Smooth muscle cell (in vitro differentiated cells): Measurements from ENCODE around the gene ARHGAP42. TPM values are rescaled to one million over a fixed set of nuclear protein-coding genes. Genes with fewer than 3 reads are reported as not detected.
"Not testable (repeated sequence)": the region's sequence is repeated elsewhere in the genome, so short reads cannot be mapped to it uniquely, and the experiment has no call there.

Source experiments
- DNase-seq: peaks from one replicate; lab custom pipeline; 2025; ENCODE audit not compliant: unreplicated experiment; lab: John Stamatoyannopoulos, UW
- H2AFZ ChIP-seq: fragments of 200-600 bp; sonication (generic); 2 replicates; pipeline ENCODE4 v1.6.0; 2016; ENCODE audit warnings: antibody characterized with exemption, low read depth, mild to moderate bottlenecking
- H3F3A ChIP-seq: fragments of 200-600 bp; sonication (generic); 2 replicates; pipeline ENCODE4 v1.6.0; 2017; ENCODE audit warnings: antibody characterized with exemption, low read depth
- H3K27ac ChIP-seq: fragments of 200-600 bp; sonication (generic); 2 replicates; pipeline ENCODE4 v1.5.1; 2016; ENCODE audit warnings: low read depth, mild to moderate bottlenecking
- H3K27me3 ChIP-seq: fragments of 200-600 bp; sonication (generic); 2 replicates; pipeline ENCODE4 v1.6.1; 2016; ENCODE audit warnings: low read depth, mild to moderate bottlenecking
- H3K36me3 ChIP-seq: fragments of 200-600 bp; sonication (generic); 2 replicates; pipeline ENCODE4 v1.5.1; 2016; ENCODE audit warnings: low read depth
- H3K4me1 ChIP-seq: fragments of 200-600 bp; sonication (generic); 2 replicates; pipeline ENCODE4 v1.5.1; 2016; ENCODE audit warnings: low read depth
- H3K4me2 ChIP-seq: fragments of 200-600 bp; sonication (generic); 2 replicates; pipeline ENCODE4 v1.6.0; 2016; ENCODE audit warnings: mild to moderate bottlenecking
- H3K4me3 ChIP-seq: fragments of 200-600 bp; sonication (generic); 2 replicates; pipeline ENCODE4 v1.5.1; 2016; ENCODE audit warnings: mild to moderate bottlenecking
- H3K79me2 ChIP-seq: fragments of 200-600 bp; sonication (generic); 2 replicates; pipeline ENCODE4 v1.6.0; 2016; ENCODE audit warnings: low read depth, mild to moderate bottlenecking
- H3K9ac ChIP-seq: fragments of 200-600 bp; sonication (generic); 2 replicates; pipeline ENCODE4 v1.6.0; 2016; ENCODE audit warnings: low read depth
- H3K9me3 ChIP-seq: fragments of 200-600 bp; sonication (generic); replicated peaks from 2 replicates; pipeline ENCODE4 v1.5.1; 2016; ENCODE audit warnings: low read depth
- H4K20me1 ChIP-seq: fragments of 200-600 bp; sonication (generic); 2 replicates; pipeline ENCODE4 v1.6.0; 2016; ENCODE audit warnings: low read depth
- CTCF ChIP-seq: fragments of 200-600 bp; sonication (generic); IDR thresholded peaks from 2 replicates; pipeline ENCODE4 v1.5.1; 2017; ENCODE audit warnings: borderline replicate concordance, mild to moderate bottlenecking, antibody characterized with exemption; ENCODE audit not compliant: insufficient read depth, poor library complexity, severe bottlenecking
- WGBS: methylation state at CpG from one replicate; pipeline ENCODE4 v1.1.7; 2016; ENCODE audit warnings: low lambda C conversion rate; 5-methylcytosine and 5-hydroxymethylcytosine counted together
- polyA plus RNA-seq: library from polyadenylated mRNA; unstranded; fragments of >200 nt; fragmentation: Nextera tagmentation; extraction: Ambion mirVana; gene quantifications from 2 replicates; pipeline ENCODE4 v1.2.1, GENCODE V29; 2016
- total RNA-seq: library from RNA; depleted of rRNA; stranded (reverse); fragments of >200 nt; gene quantifications from 2 replicates; pipeline ENCODE4 v1.2.3, GENCODE V29; 2014

Gene ARHGAP42
- total and polyA plus RNA-seq, 2 experiments from 2014 or later: 12.2 to 53.4 TPM

- no peaks in the 10 kb centered on the region for H3K9me3 ChIP-seq
- no peaks in the 10 kb centered on the region for H4K20me1 ChIP-seq
- no peaks in the 10 kb centered on the region for H3F3A ChIP-seq
- no peak overlapping the region for H3K9ac ChIP-seq
- no peak overlapping the region for H3K4me3 ChIP-seq
- H3K27me3 ChIP-seq: no peaks in the 10 kb centered on the region
- TF ChIP-seq CTCF: no peak
- no peaks in the 10 kb centered on the region for H3K79me2 ChIP-seq
- H2AFZ ChIP-seq: no peak overlapping the region
- H3K27ac ChIP-seq: no peak overlapping the region
- H3K4me1 ChIP-seq: no peaks in the 10 kb centered on the region
- no peak overlapping the region for H3K4me2 ChIP-seq
- no peak for DNase-seq
- WGBS: 87% methylated on average over 4 of the region's 4 CpGs
- H3K36me3 ChIP-seq: no peaks in the 10 kb centered on the region
These were observed 39.2 kb upstream of the ARHGAP42 start for GRCh38 chr11:100647861-100648260.

DNA sequence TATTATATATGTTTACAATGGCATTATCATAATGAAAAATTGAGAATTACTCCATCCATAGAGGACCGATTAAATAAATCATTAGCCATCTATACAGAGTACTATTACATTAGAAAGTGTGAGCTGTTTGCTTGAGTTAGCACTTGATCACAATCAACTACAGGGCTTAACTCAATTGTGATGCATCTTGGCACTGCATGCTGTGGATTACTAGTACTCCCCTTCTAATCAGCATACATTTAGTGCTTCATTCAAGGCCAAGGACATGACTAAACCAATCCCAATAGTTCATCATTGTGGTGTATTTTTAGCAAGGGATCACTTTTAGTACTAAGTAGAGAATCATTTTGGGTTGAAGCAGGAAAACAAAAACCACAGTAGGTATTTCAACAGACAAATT lies 23.5 kb upstream of the ARHGAP42 start:
- WGBS: 63% methylated on average over 1 of the region's 1 CpG
- Histone ChIP-seq H3K4me2 (no peak overlapping the region), H3K4me1 (no peaks in the 10 kb centered on the region), H3K27me3 (no peaks in the 10 kb centered on the region), H3K79me2 (no peaks in the 10 kb centered on the region), H3F3A (no peaks in the 10 kb centered on the region), H3K27ac (no peak overlapping the region), H2AFZ (no peak overlapping the region), H3K9ac (no peak overlapping the region), H4K20me1 (no peaks in the 10 kb centered on the region), H3K36me3 (no peaks in the 10 kb centered on the region), H3K4me3 (no peak overlapping the region), H3K9me3 (no peaks in the 10 kb centered on the region)
- DNase-seq: no peak
- TF ChIP-seq CTCF: no peak

DNA sequence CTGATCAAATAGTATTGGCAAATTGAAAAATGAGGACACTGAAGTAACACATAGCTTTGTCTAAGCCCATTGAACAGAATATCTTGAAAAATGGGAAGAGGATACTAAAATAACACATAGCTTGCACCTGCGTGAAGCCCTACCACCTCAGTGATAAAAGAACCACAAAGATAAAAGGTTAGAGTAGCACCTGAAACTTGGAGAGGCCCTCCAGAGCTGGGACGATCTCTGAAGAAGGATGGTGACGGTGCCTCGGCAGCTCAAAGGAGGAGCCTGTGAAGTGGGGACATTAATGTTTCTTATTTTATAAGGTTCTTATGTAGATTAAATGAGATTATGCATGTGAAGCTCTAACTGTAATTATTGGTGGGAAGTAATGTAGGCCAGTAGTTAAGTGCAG lies 23.1 kb upstream of the ARHGAP42 start:
- H3K9me3 ChIP-seq: no peaks in the 10 kb centered on the region
- H4K20me1 ChIP-seq: no peaks in the 10 kb centered on the region
- H3F3A ChIP-seq: no peaks in the 10 kb centered on the region
- H3K36me3 ChIP-seq: no peaks in the 10 kb centered on the region
- H3K79me2 ChIP-seq: no peaks in the 10 kb centered on the region
- no peaks in the 10 kb centered on the region for H3K4me1 ChIP-seq
- 80% methylated on average over 4 of the region's 4 CpGs for WGBS
- H2AFZ ChIP-seq: no peak overlapping the region
- DNase-seq: no peak
- no peaks in the 10 kb centered on the region for H3K27me3 ChIP-seq
- no peak overlapping the region for H3K4me2 ChIP-seq
- TF ChIP-seq CTCF: no peak
- H3K9ac ChIP-seq: no peak overlapping the region
- H3K27ac ChIP-seq: no peak overlapping the region
- no peak overlapping the region for H3K4me3 ChIP-seq

DNA sequence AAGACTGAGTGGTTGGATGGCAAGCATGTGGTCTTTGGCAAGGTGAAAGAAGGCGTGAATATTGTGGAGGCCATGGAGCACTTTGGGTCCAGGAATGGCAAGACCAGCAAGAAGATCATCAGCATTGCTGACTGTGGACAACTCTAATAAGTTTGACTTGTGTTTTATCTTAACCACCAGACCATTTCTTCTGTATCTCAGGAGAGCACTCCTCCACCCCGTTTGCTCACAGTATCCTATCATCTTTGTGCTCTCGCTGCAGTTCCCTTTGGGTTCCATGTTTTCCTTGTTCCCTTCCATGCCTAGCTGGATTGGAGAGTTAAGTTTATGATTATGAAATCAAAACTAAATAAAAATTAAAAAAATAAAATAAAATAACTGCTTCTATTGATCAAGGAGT lies 20.3 kb upstream of the ARHGAP42 start:
- not testable (repeated sequence) for H3K4me2 ChIP-seq, H3K4me3 ChIP-seq, H3K4me1 ChIP-seq, H3K9ac ChIP-seq, H3F3A ChIP-seq, H3K9me3 ChIP-seq, H3K27me3 ChIP-seq, H2AFZ ChIP-seq, H3K36me3 ChIP-seq, DNase-seq, H3K79me2 ChIP-seq, H4K20me1 ChIP-seq, H3K27ac ChIP-seq
- 95% methylated on average over 3 of the region's 3 CpGs for WGBS
